22Rv1 (cell line): ENCODE results near the gene PCCA.

ENCODE experiments used
- ZFX ChIP-seq: fragments of 450-650 bp; IDR thresholded peaks from 2 replicates; pipeline ENCODE4 v1.6.1; 2017; ENCODE audit warnings: antibody characterized with exemption, borderline replicate concordance
- TF ChIP-seq, protein P1 (sequence below): fragments of 450-650 bp; IDR thresholded peaks from 2 replicates; pipeline ENCODE4 v1.5.1; 2017; ENCODE audit warnings: mild to moderate bottlenecking

DNA sequence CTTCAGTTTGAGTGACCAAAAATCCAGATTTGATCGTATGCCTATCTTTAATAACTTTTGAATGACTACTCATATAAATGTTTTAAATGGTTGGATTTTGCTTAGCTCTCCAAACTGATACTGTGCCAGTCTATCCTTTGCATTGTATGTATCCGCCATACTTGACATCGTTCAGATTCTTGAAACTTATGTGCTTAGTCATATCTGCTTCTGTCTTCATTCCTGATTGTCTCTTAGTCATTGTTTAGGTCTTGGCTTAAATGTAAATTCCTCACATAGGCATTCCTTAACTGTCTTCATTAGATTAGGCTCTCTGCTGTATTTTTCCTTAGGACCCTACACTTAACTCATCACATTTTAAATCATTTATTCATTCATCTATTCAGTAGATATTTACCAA, 126.0 kb downstream of the PCCA start:
- TF ChIP-seq, protein P1, sequence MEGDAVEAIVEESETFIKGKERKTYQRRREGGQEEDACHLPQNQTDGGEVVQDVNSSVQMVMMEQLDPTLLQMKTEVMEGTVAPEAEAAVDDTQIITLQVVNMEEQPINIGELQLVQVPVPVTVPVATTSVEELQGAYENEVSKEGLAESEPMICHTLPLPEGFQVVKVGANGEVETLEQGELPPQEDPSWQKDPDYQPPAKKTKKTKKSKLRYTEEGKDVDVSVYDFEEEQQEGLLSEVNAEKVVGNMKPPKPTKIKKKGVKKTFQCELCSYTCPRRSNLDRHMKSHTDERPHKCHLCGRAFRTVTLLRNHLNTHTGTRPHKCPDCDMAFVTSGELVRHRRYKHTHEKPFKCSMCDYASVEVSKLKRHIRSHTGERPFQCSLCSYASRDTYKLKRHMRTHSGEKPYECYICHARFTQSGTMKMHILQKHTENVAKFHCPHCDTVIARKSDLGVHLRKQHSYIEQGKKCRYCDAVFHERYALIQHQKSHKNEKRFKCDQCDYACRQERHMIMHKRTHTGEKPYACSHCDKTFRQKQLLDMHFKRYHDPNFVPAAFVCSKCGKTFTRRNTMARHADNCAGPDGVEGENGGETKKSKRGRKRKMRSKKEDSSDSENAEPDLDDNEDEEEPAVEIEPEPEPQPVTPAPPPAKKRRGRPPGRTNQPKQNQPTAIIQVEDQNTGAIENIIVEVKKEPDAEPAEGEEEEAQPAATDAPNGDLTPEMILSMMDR, result no peak
- TF ChIP-seq ZFX, result no peak
